NCI-H226 (cell line): ENCODE data around the gene FOXN3.
"Not testable (repeated sequence)": the region's sequence is repeated elsewhere in the genome, so short reads cannot be mapped to it uniquely, and the experiment has no call there.

Source experiments
- DNase-seq: peaks from one replicate; pipeline ENCODE4 v3.0.0-alpha.2; 2015

FOXN3 gene

GRCh38 chr14:89151693-89152092, 265.3 kb downstream of the FOXN3 start:
- not testable (repeated sequence) for DNase-seq

GRCh38 chr14:89146274-89146673, 270.8 kb downstream of the FOXN3 start:
- no peak for DNase-seq

- no peak for DNase-seq
Measured at GRCh38 chr14:89144642-89145041, 272.4 kb downstream of the FOXN3 start.

GRCh38 chr14:89144066-89144465, 273.0 kb downstream of the FOXN3 start:
- DNase-seq, result no peak

- DNase-seq, result no peak
Measured at GRCh38 chr14:89143595-89143994, 273.4 kb downstream of the FOXN3 start.

- no peak for DNase-seq
Measured at GRCh38 chr14:89142366-89142765, 274.7 kb downstream of the FOXN3 start.

GRCh38 chr14:89141862-89142261, 275.2 kb downstream of the FOXN3 start:
- DNase-seq, result no peak

- DNase-seq, result no peak
Measured at GRCh38 chr14:89140326-89140725, 276.7 kb downstream of the FOXN3 start.

GRCh38 chr14:89139404-89140247, 277.4 kb downstream of the FOXN3 start:
- no peak for DNase-seq

GRCh38 chr14:89138846-89139245, 278.2 kb downstream of the FOXN3 start:
- DNase-seq, result no peak

- DNase-seq, result peak; percentile 92
Measured at GRCh38 chr14:89137526-89138163, 279.4 kb downstream of the FOXN3 start.

GRCh38 chr14:89136587-89136986, 280.4 kb downstream of the FOXN3 start:
- no peak for DNase-seq

GRCh38 chr14:89134640-89135039, 282.4 kb downstream of the FOXN3 start:
- no peak for DNase-seq

- no peak for DNase-seq
Measured at GRCh38 chr14:89131004-89131750, 285.9 kb downstream of the FOXN3 start.

- DNase-seq, result no peak
Measured at GRCh38 chr14:89129570-89129969, 287.5 kb downstream of the FOXN3 start.

- no peak for DNase-seq
Measured at GRCh38 chr14:89128311-89129026, 288.6 kb downstream of the FOXN3 start.

- no peak for DNase-seq
Measured at GRCh38 chr14:89126461-89126860, 290.6 kb downstream of the FOXN3 start.

- DNase-seq, result no peak
Measured at GRCh38 chr14:89125216-89125615, 291.8 kb downstream of the FOXN3 start.

GRCh38 chr14:89123851-89124250, 293.2 kb downstream of the FOXN3 start:
- no peak for DNase-seq

- no peak for DNase-seq
Measured at GRCh38 chr14:89123215-89123614, 293.8 kb downstream of the FOXN3 start.

GRCh38 chr14:89121968-89122620, 294.9 kb downstream of the FOXN3 start:
- DNase-seq, result no peak

- no peak for DNase-seq
Measured at GRCh38 chr14:89117012-89117411, 300.0 kb downstream of the FOXN3 start.
